Adrenal gland (tissue), 12 donors: Measurements from ENCODE around the gene NUFIP2. TPM values are rescaled to one million over a fixed set of nuclear protein-coding genes. Genes with fewer than 3 reads are reported as not detected.

Experiments
- DNase-seq, 7 donors: peaks; one replicate each; pipeline ENCODE4 v3.0.0-alpha.2; 2019 to 2020
- H3K27ac ChIP-seq, 5 donors: fragments of 200-600 bp; sonication (generic) in 4 of 5; 1 replicate in 3 of 5; 2 replicates in 2 of 5; pipeline versions ENCODE4 v1.5.1 to v1.8.0; 2016 to 2020; ENCODE audit warnings: mild to moderate bottlenecking in 1 of 5
- H3K27me3 ChIP-seq: fragments of 200-600 bp; 2 replicates; pipeline ENCODE4 v1.8.0; 2021
- H3K36me3 ChIP-seq, 2 donors: fragments of 200-600 bp; replicated peaks in 1 of 2; 1 replicate in 1 of 2; 2 replicates in 1 of 2; pipeline versions ENCODE4 v1.5.1 to v1.8.0; 2018 to 2022
- H3K4me1 ChIP-seq, 2 donors: fragments of 200-600 bp; replicated peaks in 1 of 2; 1 replicate in 1 of 2; 2 replicates in 1 of 2; pipeline versions ENCODE4 v1.5.1 to v1.8.0; 2018 to 2021
- H3K4me3 ChIP-seq, 4 donors: fragments of 200-600 bp; sonication (generic) in 3 of 4; one replicate each; pipeline ENCODE4 v1.5.1; 2016 to 2018
- H3K9me3 ChIP-seq, 3 donors: fragments of 200-600 bp; sonication (generic) in 1 of 3; replicated peaks in 1 of 3; 1 replicate in 2 of 3; 2 replicates in 1 of 3; pipeline versions ENCODE4 v1.5.1 to v1.8.0; 2016 to 2021
- POLR2A ChIP-seq, 2 donors: fragments of 450-650 bp; IDR thresholded peaks; one replicate each; pipeline ENCODE4 v1.6.1; 2017; ENCODE audit warnings: antibody characterized with exemption in 2 of 2, mild to moderate bottlenecking in 2 of 2, moderate library complexity in 1 of 2
- WGBS, 4 donors: extraction: QIAGEN DNeasy Blood & Tissue Kit in 2 of 4; methylation state at CpG; one replicate each; pipeline versions ENCODE4 v1.1.5 to v1.1.7; 2013 to 2017; 5-methylcytosine and 5-hydroxymethylcytosine counted together
- intact Hi-C, 2 donors: fragments of 100-400 bp; cut with DNase I; formaldehyde crosslinking; loops; one replicate each; pipeline versions ENCODE4 v1.14.1 to v1.15.0; 2022 to 2023
- polyA plus RNA-seq, 3 donors: library from polyadenylated mRNA; stranded (reverse); fragments of 200-250 nt in 2 of 3; fragments of 350-450 nt in 1 of 3; fragmentation: Illumina TruSeq in 1 of 3; extraction: RNeasy Lipid Tissue Mini Kit (QIAGEN cat#74804) in 1 of 3; gene quantifications; one replicate each; pipeline ENCODE4 v1.2.3, GENCODE V29; 2013 to 2014
- total RNA-seq, 9 donors: library from RNA; depleted of rRNA in 4 of 9; stranded (reverse); fragments of >200 nt in 4 of 9; fragments of 120-200 nt in 1 of 9; fragmentation: NEBNext Ultra II Directional in 1 of 9; extraction: Animal tissue kit (Norgen Biotek cat#: 25700) in 1 of 9; gene quantifications; one replicate each; pipeline versions ENCODE4 v1.1.0 to v1.2.4, GENCODE V29; 2013 to 2023
- TF ChIP-seq, protein P1 (sequence below), 6 experiments: fragments of 450-650 bp in 4 of 6; fragments of 200-600 bp in 2 of 6; sonication (generic) in 1 of 6; IDR thresholded peaks; 1 replicate in 5 of 6; 2 replicates in 1 of 6; pipeline versions ENCODE4 v1.5.1 to v1.8.0; 2016 to 2021; ENCODE audit warnings: antibody characterized with exemption in 6 of 6, mild to moderate bottlenecking in 2 of 6, moderate library complexity in 1 of 6
- donor health status: healthy with polysubstance abuse.
- donor health status: Bipolar disorder and iron deficiency.
- donor health status: DM: yes; HTN: yes; CAD: no.
- donor health status: DM: no; HTN: no; CAD: no.
- donor health status: DM: no; HTN: no; CAD: no.
- donor health status: DM: yes; HTN: yes; CAD: no.

NUFIP2 gene
- total and polyA plus RNA-seq, 12 donors, result 5.8 to 84.5 (median 44.6) TPM

DNA sequence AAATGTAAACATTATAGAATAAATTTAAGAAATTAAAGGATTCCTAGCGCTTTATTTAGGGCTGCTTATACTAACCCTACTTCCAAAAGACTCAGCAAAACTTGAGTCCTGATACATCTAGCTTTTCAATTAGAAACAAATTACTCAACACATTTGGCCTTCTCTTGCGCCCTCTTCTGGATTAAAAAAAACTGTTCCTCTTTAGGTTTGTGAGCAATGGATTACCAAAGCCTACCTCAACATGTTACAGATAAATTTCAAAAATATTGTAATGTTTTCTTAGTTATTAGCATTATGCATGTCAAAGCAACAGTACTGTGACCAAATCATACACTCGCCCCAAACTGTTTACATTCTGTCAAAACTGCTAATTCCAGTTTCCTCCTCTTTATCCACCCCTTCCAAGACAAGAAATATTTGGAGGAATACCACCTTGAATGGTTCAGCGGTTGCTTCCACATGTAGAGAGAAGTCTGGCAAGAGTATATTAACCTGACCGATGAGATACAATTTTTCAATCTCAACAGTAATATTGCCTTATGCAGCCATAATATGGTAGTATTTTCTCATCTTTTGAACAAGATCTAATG lies 2.7 kb downstream of the NUFIP2 start:
- peaks cover 0 to 26% of the 10 kb centered on the region in 2 donors for H3K36me3 ChIP-seq
- H3K27me3 ChIP-seq, result no peaks in the 10 kb centered on the region
- peak overlapping the region in 2 of 4 donors; percentile 87 to 93 for H3K4me3 ChIP-seq
- H3K27ac ChIP-seq, result peak overlapping the region in 3 of 5 donors; percentile 52 to 99 (median 99)
- TF ChIP-seq POLR2A (IDR thresholded peaks at IDR 0.05), result no peak
- TF ChIP-seq, protein P1, sequence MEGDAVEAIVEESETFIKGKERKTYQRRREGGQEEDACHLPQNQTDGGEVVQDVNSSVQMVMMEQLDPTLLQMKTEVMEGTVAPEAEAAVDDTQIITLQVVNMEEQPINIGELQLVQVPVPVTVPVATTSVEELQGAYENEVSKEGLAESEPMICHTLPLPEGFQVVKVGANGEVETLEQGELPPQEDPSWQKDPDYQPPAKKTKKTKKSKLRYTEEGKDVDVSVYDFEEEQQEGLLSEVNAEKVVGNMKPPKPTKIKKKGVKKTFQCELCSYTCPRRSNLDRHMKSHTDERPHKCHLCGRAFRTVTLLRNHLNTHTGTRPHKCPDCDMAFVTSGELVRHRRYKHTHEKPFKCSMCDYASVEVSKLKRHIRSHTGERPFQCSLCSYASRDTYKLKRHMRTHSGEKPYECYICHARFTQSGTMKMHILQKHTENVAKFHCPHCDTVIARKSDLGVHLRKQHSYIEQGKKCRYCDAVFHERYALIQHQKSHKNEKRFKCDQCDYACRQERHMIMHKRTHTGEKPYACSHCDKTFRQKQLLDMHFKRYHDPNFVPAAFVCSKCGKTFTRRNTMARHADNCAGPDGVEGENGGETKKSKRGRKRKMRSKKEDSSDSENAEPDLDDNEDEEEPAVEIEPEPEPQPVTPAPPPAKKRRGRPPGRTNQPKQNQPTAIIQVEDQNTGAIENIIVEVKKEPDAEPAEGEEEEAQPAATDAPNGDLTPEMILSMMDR (IDR thresholded peaks at IDR 0.05), result peak; percentile 35 to 83 (median 75)
- peak in 1 of 7 donors; percentile 30 for DNase-seq
- no peaks in the 10 kb centered on the region for H3K9me3 ChIP-seq
- intact Hi-C loops, result loop anchor here in 1 of 2 donors (5.0 to 10.0 kb wide), 2 partner anchors 46 to 139 kb away; partner anchors contain the start of gene CRYBA1
- H3K4me1 ChIP-seq, result peaks cover 26 to 57% of the 10 kb centered on the region in 2 donors
- WGBS, 4 donors, result 11 to 14% (median 12%) methylated on average over 5 of the region's 5 CpGs

DNA sequence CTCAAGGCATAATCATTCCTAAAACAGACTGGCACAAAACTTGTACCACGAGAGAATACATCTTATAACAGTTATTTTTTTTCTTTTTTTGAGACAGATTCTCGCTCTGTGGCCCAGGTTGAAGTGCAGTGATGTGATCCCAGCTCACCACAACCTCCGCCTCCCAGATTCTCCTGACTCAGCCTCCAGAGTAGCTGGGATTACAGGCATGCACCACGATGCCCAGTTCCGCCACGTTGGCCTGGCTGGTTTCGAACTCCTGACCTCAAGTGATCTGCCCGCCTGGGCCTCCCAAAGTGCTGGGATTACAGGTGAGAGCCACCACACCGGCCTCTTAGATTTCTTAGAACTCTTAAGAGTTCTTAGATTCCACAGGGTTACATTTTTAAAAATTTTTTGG lies 4.1 kb downstream of the NUFIP2 start:
- WGBS, 4 donors, result 80 to 88% (median 83%) methylated on average over 6 to 9 of the region's 9 CpGs
- no peak for DNase-seq
- no peak overlapping the region for H3K4me3 ChIP-seq
- H3K4me1 ChIP-seq, result peaks cover 24 to 62% of the 10 kb centered on the region in 2 donors
- H3K27ac ChIP-seq, result no peak overlapping the region
- no peaks in the 10 kb centered on the region for H3K27me3 ChIP-seq
- no peak for TF ChIP-seq POLR2A (IDR thresholded peaks at IDR 0.05)
- TF ChIP-seq, protein P1 (IDR thresholded peaks at IDR 0.05), result no peak
- peaks cover 0 to 38% of the 10 kb centered on the region in 2 donors for H3K36me3 ChIP-seq
- no peaks in the 10 kb centered on the region for H3K9me3 ChIP-seq
- intact Hi-C loops, result loop anchor here (5.0 to 10.0 kb wide), 3 partner anchors 45 to 145 kb away; partner anchors contain the start of gene CRYBA1 (in 1 of the 2)

DNA sequence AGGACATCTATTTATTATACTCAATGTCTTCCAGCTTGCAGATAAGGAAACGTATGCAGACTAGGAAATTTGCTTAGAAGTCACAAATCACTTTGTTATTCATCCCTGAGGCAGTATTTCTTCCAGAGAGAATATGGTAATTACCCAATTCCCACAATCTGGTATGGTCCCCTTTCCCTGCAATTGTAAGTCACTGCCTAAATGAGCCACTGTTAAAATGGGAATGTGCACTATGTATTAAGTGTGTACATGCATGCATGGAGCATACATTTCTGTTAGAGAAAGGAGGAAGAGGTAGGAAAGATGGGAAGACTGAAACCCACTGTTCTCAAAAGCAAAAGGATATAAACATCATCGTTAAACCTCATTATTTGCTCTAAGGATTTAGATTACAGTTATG lies 10.0 kb downstream of the NUFIP2 start:
- DNase-seq, result no peak

DNA sequence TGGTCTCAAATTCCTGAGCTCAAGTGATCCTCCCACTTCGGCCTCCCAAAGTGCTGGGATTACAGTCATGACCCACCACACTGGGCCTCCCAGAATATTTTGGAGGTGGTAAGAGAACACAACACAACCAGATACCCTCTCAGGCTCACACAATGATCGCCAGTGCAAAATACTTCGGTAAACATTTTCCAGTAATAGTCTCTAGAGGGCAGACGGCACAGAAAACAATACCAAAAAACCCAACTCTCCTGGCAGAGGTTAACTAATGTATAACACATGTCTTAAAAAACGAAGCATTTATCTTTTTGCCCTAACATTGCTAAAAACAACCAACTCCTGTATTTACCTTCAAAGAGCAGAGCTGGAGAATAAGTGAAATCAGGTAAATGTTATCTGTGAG lies 10.5 kb downstream of the NUFIP2 start:
- H3K27ac ChIP-seq, result no peak overlapping the region
- no peaks in the 10 kb centered on the region for H3K9me3 ChIP-seq
- intact Hi-C loops, result loop anchor here in 1 of 2 donors (10.0 kb wide), 1 partner anchor 139 kb away; no protein-coding TSS in a partner anchor
- H3K36me3 ChIP-seq, result peaks cover 0 to 71% of the 10 kb centered on the region in 2 donors
- TF ChIP-seq, protein P1 (IDR thresholded peaks at IDR 0.05), result no peak
- TF ChIP-seq POLR2A (IDR thresholded peaks at IDR 0.05), result no peak
- no peak for DNase-seq
- WGBS, 4 donors, result 70 to 74% (median 71%) methylated on average over 5 of the region's 5 CpGs
- peaks cover 0 to 72% of the 10 kb centered on the region in 2 donors for H3K4me1 ChIP-seq
- no peak overlapping the region for H3K4me3 ChIP-seq
- no peaks in the 10 kb centered on the region for H3K27me3 ChIP-seq

More for the DNA sequence above, 10.0 kb downstream of the NUFIP2 start:
- intact Hi-C loops, result loop anchor here in 1 of 2 donors (10.0 kb wide), 1 partner anchor 139 kb away; no protein-coding TSS in a partner anchor
- H3K9me3 ChIP-seq, result no peaks in the 10 kb centered on the region
- WGBS, 4 donors, result 48 to 56% (median 53%) methylated on average over 2 of the region's 2 CpGs
- peaks cover 2 to 72% of the 10 kb centered on the region in 2 donors for H3K4me1 ChIP-seq
- no peaks in the 10 kb centered on the region for H3K27me3 ChIP-seq
- H3K36me3 ChIP-seq, result peaks cover 0 to 71% of the 10 kb centered on the region in 2 donors
- H3K27ac ChIP-seq, result no peak overlapping the region
- TF ChIP-seq, protein P1 (IDR thresholded peaks at IDR 0.05), result no peak
- no peak for TF ChIP-seq POLR2A (IDR thresholded peaks at IDR 0.05)
- H3K4me3 ChIP-seq, result no peak overlapping the region
